Spinal cord (tissue), 10 donors: ENCODE measurements around the gene EIF2AK3. TPM values are rescaled to one million over a fixed set of nuclear protein-coding genes. Genes with fewer than 3 reads are reported as not detected.

Experiments used
- DNase-seq, 6 donors: peaks; one replicate each; pipeline versions ENCODE4 v3.0.0 to v3.0.0-alpha.2; 2013 to 2015; ENCODE audit warnings: low spot score in 6 of 6, low read depth in 4 of 6
- H3K27ac ChIP-seq: one replicate; pipeline ENCODE4 v1.5.1; 2013; ENCODE audit warnings: low read depth, low read length, control low read depth
- H3K27me3 ChIP-seq: one replicate; pipeline ENCODE4 v1.6.1; 2013; ENCODE audit warnings: low read length; ENCODE audit not compliant: control insufficient read depth, insufficient read depth
- H3K36me3 ChIP-seq: one replicate; pipeline ENCODE4 v1.6.1; 2013; ENCODE audit warnings: low read length; ENCODE audit not compliant: control insufficient read depth, insufficient read depth
- H3K4me1 ChIP-seq: one replicate; pipeline ENCODE4 v1.6.1; 2013; ENCODE audit warnings: low read length; ENCODE audit not compliant: control insufficient read depth, insufficient read depth
- H3K4me3 ChIP-seq: one replicate; pipeline ENCODE4 v1.5.1; 2013; ENCODE audit warnings: low read depth, low read length, control low read depth
- H3K9me3 ChIP-seq: one replicate; pipeline ENCODE4 v1.6.1; 2013; ENCODE audit warnings: low read length; ENCODE audit not compliant: control insufficient read depth, insufficient read depth
- WGBS: methylation state at CpG from one replicate; pipeline ENCODE4 v1.1.5; 2013; ENCODE audit warnings: missing lambda C conversion rate; ENCODE audit not compliant: insufficient coverage; 5-methylcytosine and 5-hydroxymethylcytosine counted together
- polyA plus RNA-seq, 2 donors: library from polyadenylated mRNA; unstranded; fragments of 120-200 nt; gene quantifications; one replicate each; pipeline ENCODE4 v1.2.1, GENCODE V29; 2013; ENCODE audit not compliant: insufficient read length in 2 of 2
- total RNA-seq, 2 donors: library from RNA; depleted of rRNA in 1 of 2; stranded (reverse); fragments of 120-200 nt in 1 of 2; fragments of >200 nt in 1 of 2; gene quantifications; one replicate each; pipeline versions ENCODE4 v1.2.3 to v1.2.4, GENCODE V29; 2013 to 2014
- donor health status: healthy.

The EIF2AK3 gene
- total and polyA plus RNA-seq, 4 donors, result 13.8 to 31.9 (median 22.4) TPM

DNA sequence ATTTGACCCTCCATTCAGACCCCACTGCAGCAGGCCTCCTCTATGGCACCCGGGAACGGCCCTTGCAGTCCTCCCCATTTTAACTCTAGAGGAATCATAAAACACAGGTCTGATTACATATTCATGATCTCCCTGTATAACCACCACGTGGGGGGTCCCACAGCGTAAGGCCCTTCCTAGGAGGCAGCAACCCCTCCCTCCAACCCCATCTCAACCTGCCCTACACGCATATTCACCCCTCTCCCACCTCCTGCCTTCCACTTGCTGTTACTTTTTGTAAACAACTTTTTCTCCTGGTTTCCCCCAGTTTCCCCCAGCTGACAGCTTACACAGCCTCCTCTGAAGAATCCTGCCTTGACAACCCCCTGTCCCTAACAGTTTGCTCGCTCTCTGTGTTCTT is 89.6 kb downstream of the EIF2AK3 start:
- Histone ChIP-seq H3K27ac (no peak overlapping the region), H3K4me3 (no peak overlapping the region), H3K4me1 (no peaks in the 10 kb centered on the region), H3K9me3 (no peaks in the 10 kb centered on the region), H3K36me3 (no peaks in the 10 kb centered on the region), H3K27me3 (no peaks in the 10 kb centered on the region)
- WGBS, result 17% methylated on average over 5 of the region's 6 CpGs
- no peak for DNase-seq

DNA sequence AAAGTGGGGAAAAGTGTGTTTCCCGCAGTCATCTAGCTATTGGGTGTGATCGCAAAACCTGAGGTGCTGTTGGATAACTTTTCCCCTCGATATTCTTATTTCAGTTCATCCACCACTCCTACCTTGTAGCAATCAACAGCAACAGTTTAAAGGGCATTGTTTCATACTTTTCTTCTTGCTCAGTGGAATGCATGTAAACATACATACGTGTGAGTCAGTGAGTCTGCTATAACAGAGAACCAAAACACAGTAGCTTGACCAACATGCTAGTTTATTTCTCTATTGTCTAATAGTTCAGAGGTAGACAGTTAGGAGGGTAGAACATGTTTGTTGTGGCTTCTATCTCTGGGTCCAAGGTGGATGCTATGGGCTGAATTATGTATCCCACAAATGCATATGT is 97.2 kb downstream of the EIF2AK3 start:
- no CpG with 5 or more reads among the region's 4 CpGs for WGBS
- no peaks in the 10 kb centered on the region for H3K27me3 ChIP-seq
- H3K4me3 ChIP-seq, result no peak overlapping the region
- DNase-seq, result no peak
- H3K27ac ChIP-seq, result no peak overlapping the region
- no peaks in the 10 kb centered on the region for H3K36me3 ChIP-seq
- H3K9me3 ChIP-seq, result no peaks in the 10 kb centered on the region
- H3K4me1 ChIP-seq, result no peaks in the 10 kb centered on the region

DNA sequence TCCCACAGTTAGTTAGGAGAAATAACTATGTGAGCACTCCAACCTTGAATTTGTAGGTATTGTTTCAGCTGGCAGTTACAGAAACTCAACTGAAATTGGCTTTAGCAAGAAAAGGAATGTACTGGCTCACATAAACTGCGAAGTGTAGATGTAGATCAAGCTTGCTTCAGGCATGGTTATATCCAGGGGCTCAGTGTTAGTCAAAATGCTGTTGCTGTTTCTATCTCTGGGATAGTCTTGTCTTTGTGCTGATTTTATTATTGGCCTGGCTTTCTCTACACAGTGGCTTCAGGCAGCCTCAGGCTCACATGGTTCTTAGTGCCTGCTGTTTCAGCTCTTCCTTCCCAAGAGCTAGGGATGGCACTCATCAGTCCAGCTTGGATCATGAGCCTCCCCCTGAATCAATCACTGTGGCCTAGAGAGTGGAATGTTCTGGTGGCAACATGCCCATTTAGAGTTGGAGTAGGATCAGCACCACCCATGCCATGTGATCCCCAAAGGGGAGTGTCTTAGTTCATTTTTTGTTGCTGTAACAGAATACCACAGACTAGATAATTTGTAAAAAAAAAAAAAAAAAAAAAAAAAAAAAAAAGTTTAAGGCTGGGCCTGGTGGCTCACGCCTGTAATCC is 105.7 kb downstream of the EIF2AK3 start:
- no peak overlapping the region for H3K27ac ChIP-seq
- H3K9me3 ChIP-seq, result no peaks in the 10 kb centered on the region
- H3K4me1 ChIP-seq, result no peaks in the 10 kb centered on the region
- no peaks in the 10 kb centered on the region for H3K27me3 ChIP-seq
- no peak for DNase-seq
- WGBS, result 100% methylated on average over 1 of the region's 2 CpGs
- H3K36me3 ChIP-seq, result no peaks in the 10 kb centered on the region
- no peak overlapping the region for H3K4me3 ChIP-seq

DNA sequence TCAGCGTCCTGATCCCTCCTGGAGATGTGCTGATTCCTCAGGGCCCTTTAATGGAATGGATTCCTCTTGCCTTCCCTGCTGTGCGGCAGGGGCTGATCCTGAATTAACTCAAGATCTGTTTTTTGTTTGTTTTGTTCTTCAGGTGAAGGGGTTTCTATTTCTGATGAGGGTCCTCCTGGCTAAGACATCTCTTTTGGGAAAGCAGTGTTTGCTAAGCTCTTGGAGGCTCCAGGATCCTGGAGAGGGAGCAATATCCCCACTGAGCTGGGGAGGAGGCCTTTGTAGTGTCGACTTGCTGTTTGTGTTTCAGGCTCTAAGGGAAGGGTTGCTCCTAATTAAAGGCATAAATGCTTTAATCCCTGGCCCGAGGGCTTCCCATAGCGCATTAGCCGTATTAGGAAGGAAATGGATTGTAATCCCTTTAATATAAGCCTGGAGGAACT is 109.5 kb downstream of the EIF2AK3 start:
- no peak overlapping the region for H3K4me3 ChIP-seq
- WGBS, result 23% methylated on average over 6 of the region's 6 CpGs
- no peaks in the 10 kb centered on the region for H3K36me3 ChIP-seq
- H3K9me3 ChIP-seq, result no peaks in the 10 kb centered on the region
- no peaks in the 10 kb centered on the region for H3K27me3 ChIP-seq
- DNase-seq, result no peak
- H3K4me1 ChIP-seq, result no peaks in the 10 kb centered on the region
- H3K27ac ChIP-seq, result no peak overlapping the region

Other genes starting within 250 kb of the EIF2AK3 start
- under 1 TPM; 0.06 to 0.10 TPM for gene FOXI3, start 174.8 kb downstream of the EIF2AK3 start, total RNA-seq
- under 1 TPM; 0.14 to 0.26 TPM for gene FOXI3, start 174.8 kb downstream of the EIF2AK3 start, polyA plus RNA-seq
- 10 to 100 TPM in 1 of 2 donors, 1 to 10 TPM in 1; 9.0 to 11.6 TPM for gene RPIA, start 64.2 kb upstream of the EIF2AK3 start, total RNA-seq
- gene RPIA, start 64.2 kb upstream of the EIF2AK3 start, polyA plus RNA-seq, result 10 to 100 TPM; 16.9 to 18.2 TPM